Activated CD8-positive, alpha-beta memory T cell treated with anti-CD3 and anti-CD28 coated beads, Interleukin-2, amount 50 U/mL, for 1 hour (primary cell): ENCODE results near the gene KCNQ1OT1.

Source experiments
- DNase-seq: peaks from one replicate; pipeline ENCODE4 v3.0.0-alpha.2; 2020; ENCODE audit errors: extremely low read depth

KCNQ1OT1 gene

DNA sequence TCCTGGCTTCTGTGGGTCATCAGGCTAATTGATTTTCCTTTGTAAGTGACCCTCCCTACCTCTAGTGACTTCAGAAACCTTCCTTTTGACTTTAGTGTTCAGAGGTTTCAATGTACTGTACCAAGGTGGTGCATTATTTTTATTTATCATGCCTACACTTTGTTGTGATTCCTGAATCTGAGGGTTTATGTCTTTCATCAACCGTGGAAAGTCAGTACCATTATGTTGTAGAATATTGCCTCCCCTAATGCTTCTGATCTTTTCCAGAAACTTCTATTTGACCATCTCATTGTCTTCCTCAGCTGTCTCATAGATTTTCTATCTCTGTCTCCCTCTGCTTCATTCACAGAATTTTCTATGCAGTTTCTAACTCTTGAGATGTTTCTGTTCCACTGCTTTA, 105.5 kb downstream of the KCNQ1OT1 start:
- no peak for DNase-seq

DNA sequence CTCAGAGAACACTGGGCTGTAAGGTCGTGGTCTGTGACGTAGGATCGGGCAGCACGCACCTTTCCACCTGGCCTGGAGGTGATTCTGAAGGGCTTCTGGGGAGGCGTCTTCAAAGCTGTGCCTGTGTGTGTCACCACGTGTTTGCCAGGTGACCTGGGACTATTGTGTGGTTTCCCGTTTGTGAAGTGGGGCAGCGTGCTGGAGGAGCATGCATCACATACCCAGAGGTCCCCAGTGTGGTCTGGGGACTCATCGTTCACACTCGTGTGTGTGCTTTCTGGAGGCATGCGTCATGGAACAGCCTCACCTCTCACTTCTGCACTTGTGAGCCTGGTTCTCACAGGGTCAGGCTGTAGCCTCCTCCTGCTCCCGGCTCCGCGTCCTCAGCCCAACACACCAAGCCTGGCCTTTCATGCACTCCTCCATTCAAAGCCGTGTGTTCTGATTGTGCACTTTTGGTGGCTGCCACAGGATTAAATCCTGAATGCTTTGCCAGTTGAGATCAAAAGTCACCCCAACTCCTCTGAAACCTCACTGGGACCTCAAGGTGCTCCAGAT, 106.3 kb downstream of the KCNQ1OT1 start:
- no peak for DNase-seq

DNA sequence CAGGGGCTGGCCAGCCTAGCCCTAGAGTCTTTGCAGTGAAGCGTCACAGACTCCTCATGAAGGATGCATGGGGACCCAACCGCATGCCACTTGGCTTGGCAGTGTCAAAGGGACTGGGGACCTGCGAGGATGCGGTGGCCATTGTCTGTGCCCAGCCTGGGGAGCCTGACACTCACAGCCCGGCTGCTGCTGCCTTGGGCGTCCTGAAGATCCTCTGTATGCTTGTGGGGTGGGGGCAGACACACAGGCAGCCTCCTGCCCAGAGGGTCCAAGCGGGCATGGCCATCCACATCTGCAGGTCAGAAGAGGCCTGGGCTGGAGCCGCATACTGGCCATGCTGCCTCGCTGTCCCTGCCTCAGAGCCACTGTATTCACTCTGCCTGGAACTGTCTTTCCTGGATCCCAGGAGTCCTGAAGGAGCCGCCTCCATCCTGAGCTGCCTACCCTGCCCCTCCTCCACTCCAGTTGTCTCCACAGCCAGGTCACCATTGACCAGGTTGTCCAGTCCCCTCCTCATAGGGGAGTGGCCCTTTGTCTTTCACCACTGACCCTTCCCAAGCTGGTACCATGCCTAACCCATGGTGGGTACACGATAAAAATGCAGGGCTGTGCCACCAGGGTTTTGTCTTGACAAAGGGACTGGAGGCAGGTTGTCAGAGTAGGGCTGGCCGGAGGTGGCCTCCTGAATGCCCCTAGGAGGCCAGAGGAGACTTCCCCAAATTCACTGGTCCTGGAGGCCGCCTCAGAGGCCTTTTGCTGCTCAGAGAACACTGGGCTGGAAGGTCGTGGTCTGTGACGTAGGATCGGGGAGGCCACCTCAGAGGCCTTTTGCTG, 107.0 kb downstream of the KCNQ1OT1 start:
- no peak for DNase-seq

DNA sequence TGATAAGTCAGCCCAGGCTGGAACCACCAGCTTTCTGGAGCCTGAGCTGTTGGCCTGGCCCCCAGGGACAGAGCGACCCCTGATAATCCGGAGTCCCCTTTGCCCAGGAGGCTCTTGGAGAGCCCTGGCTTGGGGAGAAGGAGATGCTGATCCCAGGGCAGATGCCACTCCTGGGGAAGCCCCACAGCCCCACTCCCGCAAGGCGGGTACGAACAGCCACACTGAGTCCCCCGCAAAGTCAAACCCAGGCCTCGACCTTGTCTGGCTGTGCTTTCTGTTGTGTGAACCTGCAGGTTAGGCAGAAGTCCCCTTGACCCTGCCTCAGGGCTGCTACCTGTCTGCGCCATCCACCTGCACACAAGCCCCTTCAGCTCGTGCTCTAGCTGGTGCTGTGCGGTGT, 108.0 kb downstream of the KCNQ1OT1 start:
- no peak for DNase-seq

DNA sequence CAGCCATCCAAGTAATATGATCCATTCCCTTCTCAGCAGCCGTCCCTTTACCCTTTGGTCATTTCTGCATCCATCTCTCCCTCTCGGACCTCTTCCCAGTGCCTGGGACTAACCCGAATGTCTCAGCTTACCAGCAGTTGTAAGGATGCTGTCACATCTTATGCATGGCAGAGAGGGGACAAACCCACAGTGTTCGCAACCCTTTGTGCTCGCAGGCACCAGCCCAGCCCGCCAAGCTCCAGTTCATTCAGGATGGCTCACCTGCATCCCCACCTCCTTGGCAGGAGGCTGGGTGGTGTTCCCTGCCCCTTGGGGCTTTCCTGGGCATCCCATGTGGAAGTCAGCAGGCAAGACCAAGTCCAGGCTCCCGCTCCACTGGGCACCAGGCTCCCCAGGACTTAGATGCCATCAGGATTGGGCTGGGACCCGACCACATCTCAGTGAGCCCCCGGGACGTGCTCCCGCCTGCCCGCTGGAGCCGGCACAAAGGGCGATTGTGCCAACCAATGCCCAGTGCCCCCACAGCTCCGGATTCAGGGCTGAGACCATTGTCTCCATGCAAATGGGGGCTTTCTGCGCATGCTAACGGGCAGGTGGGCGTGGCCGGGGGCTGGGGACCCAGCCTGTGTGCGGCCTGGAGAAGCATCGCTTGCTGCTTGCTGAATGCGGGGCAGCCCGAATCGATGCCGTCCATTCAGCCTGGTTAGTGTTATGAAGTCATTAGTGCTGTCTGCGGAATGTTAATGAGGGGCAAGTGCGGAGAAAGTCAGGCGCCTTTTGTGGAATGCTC, 108.6 kb downstream of the KCNQ1OT1 start:
- no peak for DNase-seq

DNA sequence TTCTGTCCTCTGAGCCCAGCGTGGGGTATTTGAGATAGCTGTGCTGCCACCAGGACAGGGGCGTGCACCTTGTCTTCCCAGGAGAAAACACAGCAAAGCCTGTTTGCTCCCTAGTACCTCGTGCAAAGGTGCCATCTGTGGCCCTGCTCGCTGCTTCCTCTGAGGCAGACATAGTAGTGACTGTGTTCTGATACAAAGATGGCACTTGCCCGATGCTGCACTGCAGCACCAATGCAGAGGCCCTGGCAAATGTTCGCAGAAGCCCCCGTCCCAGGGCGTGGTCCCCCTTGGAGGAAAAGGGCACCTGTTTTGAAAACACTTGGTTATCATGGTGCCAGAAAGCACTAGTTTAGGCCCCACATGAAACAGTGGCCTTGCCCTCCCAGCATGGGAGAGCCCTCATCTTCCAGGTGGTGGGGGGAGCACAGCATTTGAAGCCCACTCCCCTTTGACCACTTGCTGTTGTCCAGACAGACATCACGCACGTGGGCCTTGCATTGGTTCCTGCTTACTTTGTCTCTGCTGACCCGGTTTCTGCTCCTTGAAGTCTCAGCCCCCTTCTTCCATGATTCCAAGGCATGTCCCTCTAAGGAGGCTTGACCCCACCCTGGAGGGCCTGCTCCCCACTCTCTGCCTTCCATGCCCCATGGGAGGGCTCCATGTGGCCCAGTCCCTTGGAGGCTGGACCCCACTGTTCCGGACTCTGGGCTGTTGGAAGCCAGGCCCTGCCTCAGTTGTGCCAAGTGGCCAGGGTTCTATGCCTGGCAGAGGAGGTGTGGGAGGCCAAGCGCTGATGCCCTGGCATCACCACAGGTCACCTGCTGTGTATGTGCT, 109.4 kb downstream of the KCNQ1OT1 start:
- no peak for DNase-seq

DNA sequence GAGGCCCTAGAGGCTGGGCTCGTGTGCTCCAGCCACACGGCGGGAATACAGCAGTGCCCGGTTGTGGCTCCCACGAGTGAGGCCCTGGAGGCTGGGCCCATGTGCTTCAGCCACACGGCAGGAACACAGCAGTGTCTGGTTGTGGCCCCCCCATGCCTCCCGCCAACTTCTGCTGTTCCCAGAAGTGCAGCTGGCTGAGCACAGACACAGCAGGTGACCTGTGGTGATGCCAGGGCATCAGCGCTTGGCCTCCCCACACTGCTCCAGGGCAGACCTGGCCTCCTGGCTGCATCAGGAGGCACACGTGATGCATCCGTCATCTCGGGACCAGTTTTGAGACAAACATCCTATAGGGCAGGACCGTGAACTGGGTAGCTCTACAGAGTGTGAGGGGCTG, 110.3 kb downstream of the KCNQ1OT1 start:
- DNase-seq = no peak

DNA sequence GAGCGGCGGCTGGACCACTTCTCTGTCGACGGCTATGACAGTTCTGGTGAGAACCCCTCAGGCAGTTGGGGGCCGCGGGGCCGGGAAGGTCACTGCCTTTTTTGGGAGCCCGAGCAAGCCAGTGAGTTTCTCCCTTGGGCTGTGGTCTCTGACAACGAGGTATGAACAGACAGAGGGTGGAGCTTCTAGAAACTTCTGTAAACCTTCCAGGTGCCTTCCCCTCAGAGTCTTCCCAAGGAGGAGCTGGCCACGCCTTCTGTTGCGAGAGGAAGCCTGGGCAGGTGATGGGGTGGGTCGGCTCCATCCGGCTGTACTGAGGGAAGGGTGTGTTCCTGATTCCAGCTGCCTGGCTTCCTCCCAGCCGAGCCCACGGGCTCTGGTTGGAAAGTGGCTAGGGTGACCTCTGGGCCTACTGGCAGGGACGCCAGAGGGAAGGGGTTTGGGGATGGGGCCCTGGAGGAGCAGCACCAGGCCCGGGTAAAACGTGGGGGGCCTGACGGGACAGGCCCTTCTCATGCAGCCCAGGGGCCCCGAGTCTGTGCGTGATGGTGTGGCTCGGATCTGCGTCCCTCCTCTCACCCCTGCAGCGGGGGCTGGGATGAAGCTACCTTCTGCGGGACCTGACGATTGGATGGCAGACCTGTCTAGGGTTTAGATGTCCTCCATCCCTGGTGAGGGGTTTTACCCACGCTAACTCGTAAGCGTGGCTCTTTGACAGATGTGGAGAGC, 110.8 kb downstream of the KCNQ1OT1 start:
- DNase-seq = no peak

DNA sequence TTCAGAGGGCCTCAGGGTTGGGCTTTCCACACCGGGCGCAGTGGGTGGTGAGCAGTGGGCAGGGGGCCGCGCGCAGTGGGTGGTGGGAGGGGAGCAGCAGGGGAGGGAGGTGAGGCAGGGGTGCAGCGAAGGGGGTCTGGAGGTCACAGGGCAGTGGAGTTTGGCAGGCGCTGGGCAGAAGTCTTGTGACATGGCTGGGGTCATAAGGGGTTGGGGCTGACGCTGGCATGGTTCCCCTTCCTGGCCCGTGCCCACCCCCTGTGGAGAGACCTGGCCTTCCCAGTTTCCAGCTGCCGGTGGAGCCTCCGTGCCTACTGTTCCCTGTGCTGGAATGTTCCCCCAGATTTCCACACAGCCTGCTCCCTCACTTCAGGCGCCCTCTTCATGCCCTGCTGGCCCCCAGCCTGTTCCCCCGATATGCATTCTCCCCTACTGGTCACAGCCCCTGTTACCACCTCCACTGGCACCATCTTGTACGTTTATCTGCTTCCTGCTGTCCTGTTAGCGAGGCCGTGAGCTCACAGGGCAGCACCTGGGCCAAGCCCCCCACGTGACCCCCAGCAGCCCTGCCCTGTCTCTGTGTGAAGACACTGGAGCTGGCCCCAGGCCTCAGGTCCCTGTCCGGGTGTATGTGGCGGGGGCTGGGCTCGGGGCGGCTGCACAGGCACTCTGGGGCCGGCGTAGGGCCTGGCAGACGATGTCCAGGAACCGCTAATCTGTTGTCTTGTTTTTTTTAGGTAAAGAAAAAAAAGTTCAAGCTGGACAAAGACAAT, 111.6 kb downstream of the KCNQ1OT1 start:
- no peak for DNase-seq

DNA sequence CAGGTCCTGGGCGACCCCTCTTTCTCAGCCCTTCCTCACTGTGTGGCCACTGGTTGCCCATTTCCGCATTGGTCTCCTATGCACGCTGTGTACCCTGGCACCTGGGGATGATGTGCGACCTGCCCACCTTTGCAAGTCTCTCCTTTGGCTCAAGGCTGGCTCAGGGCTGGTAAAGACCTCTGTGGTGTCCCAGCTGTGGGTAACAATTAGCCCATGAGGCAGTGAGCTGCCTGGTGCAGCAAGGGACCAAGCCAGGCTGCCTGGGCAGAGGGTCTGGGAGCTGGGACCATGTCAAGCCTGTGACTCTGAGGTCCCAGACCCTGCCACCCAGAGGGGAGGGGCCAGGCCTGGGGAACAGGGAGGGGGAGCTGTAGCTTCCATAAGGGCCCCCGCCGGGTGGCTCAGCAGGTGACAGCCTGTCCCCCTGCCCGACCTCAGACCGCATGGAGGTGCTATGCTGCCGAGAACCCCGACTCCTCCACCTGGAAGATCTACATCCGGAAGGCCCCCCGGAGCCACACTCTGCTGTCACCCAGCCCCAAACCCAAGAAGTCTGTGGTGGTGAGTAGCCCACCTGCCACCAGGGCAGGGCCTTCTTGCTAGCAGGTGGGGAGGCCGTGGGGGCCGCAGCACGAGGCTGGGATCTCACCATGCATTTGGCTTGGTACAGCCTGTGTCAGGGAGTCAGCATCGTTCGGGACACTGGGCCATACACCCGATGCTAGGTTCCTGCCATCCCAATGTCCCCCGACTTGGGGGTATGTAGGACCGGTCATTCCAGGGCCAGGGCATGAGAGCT, 112.5 kb downstream of the KCNQ1OT1 start:
- DNase-seq = no peak

DNA sequence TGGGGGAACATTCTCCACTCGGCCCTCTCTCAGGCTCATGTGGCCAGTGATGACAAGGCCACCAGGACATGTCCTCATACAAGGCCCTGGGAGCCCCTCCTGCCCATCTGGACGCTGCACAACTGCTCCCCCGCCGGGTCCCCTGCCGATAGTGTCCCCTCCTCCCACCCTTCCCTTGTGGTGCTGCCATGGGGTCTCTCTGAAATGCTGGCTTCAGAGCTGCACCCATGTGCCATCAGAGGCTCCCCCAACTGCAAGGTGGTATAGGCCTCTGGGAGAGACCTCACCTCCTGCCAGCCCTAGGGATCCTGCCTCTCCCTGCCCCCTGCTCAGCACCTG, 113.0 kb downstream of the KCNQ1OT1 start:
- DNase-seq = no peak

DNA sequence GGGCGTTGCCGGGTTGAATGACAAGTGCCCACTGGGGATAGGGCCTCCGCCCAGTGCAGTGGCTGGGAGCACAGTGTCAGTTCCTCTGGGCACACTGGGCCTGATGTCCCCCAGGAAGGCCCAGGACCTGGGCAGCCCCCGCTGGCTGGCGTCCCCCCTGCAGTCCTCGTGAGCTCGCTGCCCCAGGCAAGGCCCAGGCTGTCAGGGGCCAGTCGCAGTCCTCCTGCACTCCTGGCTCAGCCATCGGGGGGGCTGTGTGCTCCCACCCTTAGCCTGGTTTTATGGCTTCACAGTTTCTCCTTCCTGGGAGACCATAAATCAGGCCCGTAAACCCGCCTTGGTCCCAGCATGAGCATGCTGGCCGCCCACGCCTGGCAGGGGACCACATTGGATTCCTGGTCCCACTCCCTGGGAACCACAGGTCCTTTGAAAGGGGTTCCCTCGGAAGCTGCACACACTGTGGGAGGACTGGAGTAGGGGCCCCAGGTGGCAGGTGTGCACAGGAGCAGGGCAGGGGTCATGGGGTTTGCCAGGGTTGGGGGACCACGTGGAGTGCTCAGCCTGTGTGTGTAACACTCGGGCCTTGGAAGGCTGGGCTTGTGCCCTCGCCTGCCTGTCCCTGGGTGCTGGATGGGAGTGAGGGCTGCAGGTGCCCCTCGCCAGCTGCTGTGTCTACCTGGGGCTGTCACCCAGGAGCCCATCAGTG, 113.6 kb downstream of the KCNQ1OT1 start:
- DNase-seq = no peak

DNA sequence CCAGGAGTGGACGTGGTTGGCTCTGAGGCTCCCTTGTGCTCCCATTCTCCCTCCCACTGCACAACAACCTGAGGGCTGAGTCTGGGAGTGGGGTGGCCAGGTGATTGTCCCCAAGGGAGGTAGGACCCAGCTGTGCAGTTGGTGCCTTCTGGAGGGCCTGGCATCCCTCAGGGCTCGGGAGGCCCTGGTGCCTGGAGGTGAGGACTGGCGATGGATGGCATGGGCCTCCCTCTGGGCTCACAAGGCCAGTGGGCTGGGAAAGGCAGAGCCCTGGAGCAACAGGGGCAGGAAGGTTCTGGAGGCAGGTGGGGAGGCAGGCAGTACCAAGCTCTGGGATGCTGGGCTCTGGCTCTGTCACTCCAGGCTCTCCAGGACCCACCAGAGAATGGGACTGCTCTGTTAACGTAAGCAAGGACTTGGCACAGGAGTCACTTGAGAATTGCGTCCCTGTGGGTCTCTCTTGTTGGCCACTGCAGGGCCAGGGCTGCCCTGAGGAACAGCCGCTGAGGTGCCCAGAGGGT, 114.2 kb downstream of the KCNQ1OT1 start:
- DNase-seq = no peak

DNA sequence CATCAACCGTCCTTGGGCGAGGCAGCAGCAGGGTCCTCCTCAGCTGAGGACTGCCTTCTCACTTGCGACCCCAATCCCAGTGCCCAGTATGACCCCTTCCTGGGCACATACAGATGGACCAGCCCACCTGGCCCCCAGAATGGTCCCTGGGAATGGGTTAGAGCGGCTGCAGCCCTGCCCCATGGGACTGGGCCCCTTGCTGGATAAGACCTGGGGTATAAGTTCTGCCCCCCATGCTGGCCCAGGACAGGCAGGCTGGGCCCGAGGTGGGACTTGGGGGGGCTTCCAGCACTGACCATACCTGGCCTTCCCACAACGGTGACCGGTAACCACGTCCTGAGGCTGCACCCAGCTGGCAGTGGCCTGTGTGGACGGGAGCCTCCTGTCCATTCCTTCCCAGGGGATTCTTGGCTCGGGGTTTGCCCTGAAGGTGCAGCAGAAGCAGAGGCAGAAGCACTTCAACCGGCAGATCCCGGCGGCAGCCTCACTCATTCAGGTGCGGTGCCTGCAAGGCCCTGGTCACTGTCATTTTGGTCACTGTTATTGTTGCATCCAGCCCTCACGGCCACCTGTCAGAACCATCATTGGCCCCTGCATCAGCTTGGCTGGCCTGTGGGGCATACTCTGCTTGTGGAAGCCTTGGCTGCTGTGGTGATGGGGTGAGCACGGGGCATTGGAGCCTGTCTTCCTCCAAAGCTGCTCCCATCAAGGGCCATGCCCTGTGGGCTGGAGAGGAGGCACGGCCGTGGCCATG, 114.8 kb downstream of the KCNQ1OT1 start:
- DNase-seq = no peak

DNA sequence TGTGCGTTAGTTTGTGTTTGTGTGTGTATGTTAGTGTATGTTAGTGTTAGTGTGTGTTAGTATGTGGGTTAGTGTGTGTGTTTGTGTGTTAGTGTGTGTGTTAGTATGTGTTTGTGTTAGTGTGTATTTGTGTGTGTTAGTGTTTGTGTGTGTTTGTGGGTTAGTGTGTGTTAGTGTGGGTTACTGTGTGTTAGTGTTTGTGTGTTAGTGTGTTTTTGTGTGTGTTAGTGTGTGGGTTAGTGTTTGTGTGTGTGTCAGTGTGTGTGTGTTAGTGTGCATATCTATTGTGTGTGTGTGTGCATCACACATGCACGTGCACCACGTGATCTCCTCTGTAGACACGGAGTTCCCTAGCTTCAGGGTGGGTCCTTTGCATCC, 115.4 kb downstream of the KCNQ1OT1 start:
- DNase-seq = no peak

DNA sequence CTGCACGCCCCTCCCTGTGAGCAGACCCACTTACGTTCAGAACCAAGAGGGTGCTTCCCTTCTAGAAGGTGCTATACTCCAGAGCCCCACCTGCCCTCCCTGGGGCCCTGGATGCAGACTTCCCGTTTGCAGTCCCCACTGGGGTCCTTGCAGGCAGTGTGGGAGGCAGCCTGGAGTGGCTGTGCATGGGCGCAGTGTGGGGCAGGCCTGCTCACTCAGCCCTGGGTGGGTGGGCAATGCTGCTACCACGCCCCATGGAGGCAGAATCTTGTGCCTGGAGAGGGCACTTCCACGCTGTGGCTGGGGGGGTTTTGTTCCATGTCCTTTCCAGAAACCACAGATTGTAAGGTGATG, 116.2 kb downstream of the KCNQ1OT1 start:
- no peak for DNase-seq

DNA sequence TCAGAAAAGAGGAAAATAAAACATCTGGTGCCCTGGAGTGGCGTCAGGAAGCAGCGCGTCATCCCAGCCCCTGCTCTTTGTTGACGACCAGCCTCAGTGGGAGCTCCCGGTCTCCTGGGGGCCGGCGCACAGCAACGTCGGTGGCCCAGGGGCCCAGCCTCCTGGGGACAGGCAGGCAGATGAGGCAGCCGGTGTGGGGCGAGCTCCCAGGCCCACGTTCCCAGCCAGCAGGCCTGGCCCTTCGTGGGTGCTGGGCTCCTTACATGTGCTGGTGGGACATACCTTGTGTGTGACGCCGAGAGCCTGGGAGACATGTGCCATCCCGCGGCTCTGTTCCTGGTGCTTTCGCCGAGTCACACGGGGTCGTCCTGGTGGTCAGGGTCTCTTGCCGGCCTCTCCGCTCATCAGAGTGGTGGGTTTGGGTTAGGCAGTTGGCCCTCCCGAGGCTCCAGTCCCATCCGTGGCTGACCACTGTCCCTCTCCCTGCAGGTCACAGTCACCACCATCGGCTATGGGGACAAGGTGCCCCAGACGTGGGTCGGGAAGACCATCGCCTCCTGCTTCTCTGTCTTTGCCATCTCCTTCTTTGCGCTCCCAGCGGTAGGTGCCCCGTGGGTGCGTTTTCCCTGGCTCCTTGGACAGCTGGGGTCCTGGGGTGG, 116.7 kb downstream of the KCNQ1OT1 start:
- no peak for DNase-seq
